Naive thymus-derived CD4-positive, alpha-beta T cell (primary cell): ENCODE results near the gene PTPRN2. TPM values are rescaled to one million over a fixed set of nuclear protein-coding genes. Genes with fewer than 3 reads are reported as not detected.

Source experiments
- ATAC-seq: fragments of 150-1000 bp; cut with Tn5 transposase; 2 replicates; pipeline ENCODE4 v1.10.0; 2021; ENCODE audit warnings: mild to moderate bottlenecking, moderate library complexity
- CTCF ChIA-PET: fragments of 350-600 bp; sonication (Branson Sonifier 250); formaldehyde crosslinking; loops from one replicate; lab custom pipeline; 2021; ENCODE audit warnings: antibody characterized with exemption; lab: Charles Lee
- POLR2A ChIA-PET: fragments of 350-600 bp; sonication (Branson Sonifier 250); formaldehyde crosslinking; loops from one replicate; lab custom pipeline; 2021; ENCODE audit warnings: antibody characterized with exemption, inconsistent platforms; lab: Charles Lee
- DNase-seq, 9 donors: peaks; one replicate each; pipeline versions ENCODE4 v3.0.0 to v3.0.0-alpha.2; 2020 to 2022; ENCODE audit warnings: mixed read lengths in 1 of 9
- H3K27ac ChIP-seq: one replicate; pipeline ENCODE4 v1.7.0; 2013; ENCODE audit warnings: mild to moderate bottlenecking, low read depth, low read length, moderate library complexity
- H3K27me3 ChIP-seq, 2 donors: one replicate each; pipeline ENCODE4 v1.7.0; 2013; ENCODE audit warnings: low read length in 2 of 2, mild to moderate bottlenecking in 2 of 2, moderate library complexity in 2 of 2; ENCODE audit not compliant: control insufficient read depth in 2 of 2, insufficient read depth in 2 of 2
- H3K36me3 ChIP-seq, 3 experiments: 1 replicate in 2 of 3; 2 replicates in 1 of 3; pipeline ENCODE4 v1.7.0; 2013; ENCODE audit warnings: low read length in 3 of 3, mild to moderate bottlenecking in 3 of 3, moderate library complexity in 1 of 3; ENCODE audit not compliant: insufficient read depth in 3 of 3, control insufficient read depth in 2 of 3
- H3K4me1 ChIP-seq, 2 donors: one replicate each; pipeline ENCODE4 v1.7.0; 2013; ENCODE audit warnings: low read length in 2 of 2, mild to moderate bottlenecking in 2 of 2, moderate library complexity in 1 of 2; ENCODE audit not compliant: control insufficient read depth in 2 of 2, insufficient read depth in 2 of 2
- H3K4me3 ChIP-seq: 2 replicates; pipeline ENCODE4 v1.7.0; 2013; ENCODE audit warnings: mild to moderate bottlenecking, low read length
- H3K9me3 ChIP-seq, 3 experiments: 1 replicate in 2 of 3; 2 replicates in 1 of 3; pipeline ENCODE4 v1.7.0; 2013; ENCODE audit warnings: low read length in 3 of 3; ENCODE audit not compliant: control insufficient read depth in 2 of 3
- H3K27ac Mint-ChIP-seq, 9 donors: one replicate each; pipeline ENCODE4 v1.8.0; 2020 to 2022; ENCODE audit warnings: mixed read lengths in 9 of 9, mild to moderate bottlenecking in 8 of 9, moderate library complexity in 5 of 9, inconsistent platforms in 2 of 9
- H3K27me3 Mint-ChIP-seq, 5 donors: one replicate each; pipeline ENCODE4 v1.8.0; 2021 to 2022; ENCODE audit warnings: mixed read lengths in 5 of 5, mild to moderate bottlenecking in 1 of 5
- H3K36me3 Mint-ChIP-seq, 5 donors: one replicate each; pipeline ENCODE4 v1.8.0; 2020 to 2022; ENCODE audit warnings: mixed read lengths in 5 of 5, mild to moderate bottlenecking in 3 of 5, inconsistent platforms in 1 of 5
- H3K4me1 Mint-ChIP-seq, 7 donors: one replicate each; pipeline ENCODE4 v1.8.0; 2020 to 2022; ENCODE audit warnings: mixed read lengths in 7 of 7, mild to moderate bottlenecking in 3 of 7, inconsistent platforms in 1 of 7
- H3K4me3 Mint-ChIP-seq, 10 donors: one replicate each; pipeline ENCODE4 v1.8.0; 2020 to 2022; ENCODE audit warnings: mild to moderate bottlenecking in 10 of 10, mixed read lengths in 10 of 10, moderate library complexity in 6 of 10, inconsistent platforms in 2 of 10
- H3K9me3 Mint-ChIP-seq, 11 donors: one replicate each; pipeline ENCODE4 v1.8.0; 2020 to 2022; ENCODE audit warnings: mixed read lengths in 11 of 11, mild to moderate bottlenecking in 4 of 11, inconsistent platforms in 1 of 11, moderate library complexity in 1 of 11
- intact Hi-C, 2 donors: fragments of 100-400 bp; cut with micrococcal nuclease; formaldehyde crosslinking; loops; one replicate each; pipeline ENCODE4 v1.15.1; 2023
- polyA plus RNA-seq, 2 donors: library from polyadenylated mRNA; unstranded; fragments of 300-500 nt; fragmentation: Illumina TruSeq; gene quantifications; one replicate each; pipeline ENCODE4 v1.2.3, GENCODE V29; 2021
- total RNA-seq, 6 experiments: library from RNA in 5 of 6; stranded (reverse) in 5 of 6; gene quantifications; 1 replicate in 5 of 6; 2 replicates in 1 of 6; pipeline ENCODE4 v1.2.3 and lab custom pipeline; 2021 to 2026

The PTPRN2 gene
- total and polyA plus RNA-seq, 7 experiments from 2014 or later = 0.58 to 2.3 (median 1.4) TPM

DNA sequence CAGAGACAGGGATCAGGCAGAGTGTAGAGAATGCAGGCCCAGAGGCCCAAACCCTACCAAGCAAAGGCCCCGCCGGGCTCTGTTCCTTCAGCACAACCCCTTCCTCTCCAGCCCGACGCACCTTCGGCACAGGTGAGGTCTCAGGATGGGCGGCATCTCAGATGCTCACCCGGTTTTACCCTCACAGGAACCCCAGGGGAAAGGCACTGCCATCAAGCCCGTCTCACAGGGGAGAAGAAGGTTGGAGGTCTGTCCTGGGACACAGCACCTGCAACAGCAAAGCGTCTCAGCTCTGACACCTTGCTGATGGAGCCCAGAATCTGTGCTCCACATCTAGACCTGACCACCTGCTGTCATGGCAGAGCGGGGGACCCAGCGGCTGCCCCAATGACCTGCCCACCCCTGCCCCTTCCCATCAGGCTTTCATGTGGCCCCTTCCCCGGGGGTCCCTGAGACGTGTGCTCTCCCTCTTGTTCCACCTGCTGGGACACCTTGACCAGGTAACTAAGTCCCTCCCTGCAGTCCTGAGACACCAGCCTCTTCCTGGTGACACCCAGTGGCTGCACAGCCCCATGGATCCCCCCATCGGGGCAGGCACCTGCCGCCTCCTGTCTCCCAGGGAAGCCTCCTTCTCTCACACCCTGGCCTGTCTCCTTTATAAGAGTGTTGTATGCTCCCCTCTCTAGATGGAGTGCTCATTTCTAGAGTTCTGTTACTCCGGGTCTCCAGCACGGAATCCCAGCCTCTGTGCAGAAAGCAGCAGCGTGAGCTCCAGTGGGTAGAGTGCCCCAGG lies 935.3 kb downstream of the PTPRN2 start:
- Mint-ChIP-seq H3K27me3 (no peaks in the 10 kb centered on the region), H3K4me1 (peaks cover 0 to 3% (median 0%) of the 10 kb centered on the region in 7 donors), H3K9me3 (no peaks in the 10 kb centered on the region), H3K27ac (peak overlapping the region in 1 of 9 donors; percentile 59), H3K36me3 (no peaks in the 10 kb centered on the region), H3K4me3 (no peak overlapping the region)
- no peak for DNase-seq
- ChIA-PET CTCF (no interaction called here), POLR2A (no interaction called here)
- peak; percentile 3 for ATAC-seq
- Histone ChIP-seq H3K4me3 (no peak overlapping the region), H3K4me1 (no peaks in the 10 kb centered on the region), H3K27ac (no peak overlapping the region), H3K9me3 (no peaks in the 10 kb centered on the region), H3K36me3 (no peaks in the 10 kb centered on the region), H3K27me3 (no peaks in the 10 kb centered on the region)
- intact Hi-C loops = no loop called here

DNA sequence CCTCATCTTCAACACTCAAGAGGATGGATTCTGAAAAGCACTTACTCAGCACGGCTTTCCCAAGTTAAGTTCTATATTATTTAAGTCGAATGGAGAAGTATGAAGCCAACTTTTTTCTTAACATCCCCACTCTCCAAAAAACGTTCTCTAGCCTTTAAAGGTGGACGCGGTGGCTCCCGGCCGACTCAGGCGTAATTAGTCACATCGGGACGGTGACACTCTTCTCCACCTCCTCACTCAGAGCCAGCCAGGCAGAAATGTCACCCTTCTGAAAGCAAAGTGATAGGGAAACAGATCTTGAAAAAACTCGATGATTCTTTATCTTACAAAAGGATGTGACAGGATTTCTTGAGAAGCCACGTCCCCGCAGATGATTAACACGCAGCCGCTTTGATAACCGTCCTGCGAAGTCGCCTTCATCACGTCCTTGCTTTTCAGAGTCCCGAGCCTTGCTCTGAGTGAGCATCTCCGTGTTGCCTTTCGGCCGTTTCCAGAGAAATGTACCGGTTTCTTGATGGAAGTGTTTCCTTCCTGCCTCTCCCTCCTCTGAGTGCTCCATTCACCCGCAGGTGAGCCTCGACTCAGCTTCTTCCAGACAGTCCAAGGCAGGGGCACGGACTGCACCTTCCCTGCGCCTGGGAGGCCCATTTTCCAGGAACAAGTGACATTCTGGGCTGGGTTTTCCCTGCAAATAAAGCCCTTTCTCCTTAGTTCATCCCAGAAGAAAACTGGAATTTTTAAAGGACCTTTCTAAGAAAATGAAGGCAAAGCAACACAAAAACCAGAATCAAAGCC lies 936.1 kb downstream of the PTPRN2 start:
- intact Hi-C loops = no loop called here
- Histone ChIP-seq H3K36me3 (no peaks in the 10 kb centered on the region), H3K27me3 (no peaks in the 10 kb centered on the region), H3K9me3 (no peaks in the 10 kb centered on the region), H3K4me3 (no peak overlapping the region), H3K27ac (no peak overlapping the region), H3K4me1 (no peaks in the 10 kb centered on the region)
- H3K36me3 Mint-ChIP-seq = no peaks in the 10 kb centered on the region
- DNase-seq (no peak), ATAC-seq (no peak)
- H3K4me1 Mint-ChIP-seq = peaks cover 0 to 3% (median 0%) of the 10 kb centered on the region in 7 donors
- H3K27ac Mint-ChIP-seq = no peak overlapping the region
- ChIA-PET CTCF (no interaction called here), POLR2A (no interaction called here)
- H3K27me3 Mint-ChIP-seq = no peaks in the 10 kb centered on the region
- H3K4me3 Mint-ChIP-seq = no peak overlapping the region
- H3K9me3 Mint-ChIP-seq = no peaks in the 10 kb centered on the region

DNA sequence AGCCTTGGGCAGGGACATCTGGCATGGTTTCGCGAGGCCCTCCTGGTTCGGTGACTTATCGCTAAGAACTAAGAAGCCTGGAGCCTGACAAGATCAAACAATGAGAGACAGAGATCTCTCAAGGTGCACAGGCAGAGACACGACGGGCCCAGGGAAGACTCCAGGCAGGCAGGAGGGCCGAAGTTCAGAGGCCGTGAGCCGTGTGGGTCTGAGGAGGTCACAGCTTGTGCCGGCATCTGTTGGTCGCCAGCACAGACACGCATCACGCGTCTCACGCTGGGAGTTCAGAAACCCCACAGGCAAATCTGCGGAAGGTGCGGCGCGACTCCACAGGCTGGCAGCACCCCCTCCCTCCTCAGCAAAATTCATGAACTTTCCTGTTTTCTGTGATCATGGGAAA lies 936.8 kb downstream of the PTPRN2 start:
- no peaks in the 10 kb centered on the region for H3K27me3 ChIP-seq
- DNase-seq (no peak), ATAC-seq (no peak)
- no peak overlapping the region for H3K27ac ChIP-seq
- H3K27ac Mint-ChIP-seq = no peak overlapping the region
- H3K4me3 Mint-ChIP-seq = no peak overlapping the region
- no peaks in the 10 kb centered on the region for H3K4me1 ChIP-seq
- no peaks in the 10 kb centered on the region for H3K27me3 Mint-ChIP-seq
- no peaks in the 10 kb centered on the region for H3K9me3 Mint-ChIP-seq
- H3K9me3 ChIP-seq = no peaks in the 10 kb centered on the region
- H3K4me3 ChIP-seq = no peak overlapping the region
- ChIA-PET POLR2A (no interaction called here), CTCF (no interaction called here)
- no peaks in the 10 kb centered on the region for H3K36me3 Mint-ChIP-seq
- intact Hi-C loops = no loop called here
- H3K36me3 ChIP-seq = no peaks in the 10 kb centered on the region
- H3K4me1 Mint-ChIP-seq = peaks cover 0 to 3% (median 0%) of the 10 kb centered on the region in 7 donors

DNA sequence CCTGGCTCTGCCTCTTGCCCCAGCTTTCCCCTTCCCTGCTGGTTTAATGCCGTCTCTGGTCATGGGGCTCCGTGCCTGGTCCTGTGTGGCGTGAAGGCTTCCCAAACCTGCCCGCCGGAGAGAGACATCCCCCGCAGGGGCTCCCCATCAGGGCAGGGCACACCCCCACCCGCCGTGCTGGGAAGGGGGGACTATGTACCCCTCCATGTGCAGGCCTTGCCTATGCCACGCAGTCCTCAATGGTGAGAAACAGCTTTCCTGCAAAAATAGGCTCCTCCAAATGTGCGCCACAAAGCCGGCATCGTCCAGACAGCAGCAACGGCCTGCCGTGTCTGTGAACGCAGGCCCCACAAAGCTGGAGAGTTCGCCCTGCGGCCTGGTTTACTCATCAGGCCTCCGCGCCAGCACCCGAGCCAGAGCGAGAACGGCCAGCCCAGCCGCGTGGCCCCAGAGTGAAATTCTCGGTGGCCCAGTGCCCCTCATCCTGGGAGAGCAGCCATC lies 937.4 kb downstream of the PTPRN2 start:
- Histone ChIP-seq H3K36me3 (no peaks in the 10 kb centered on the region), H3K27me3 (no peaks in the 10 kb centered on the region), H3K27ac (no peak overlapping the region), H3K4me3 (no peak overlapping the region), H3K4me1 (no peaks in the 10 kb centered on the region), H3K9me3 (no peaks in the 10 kb centered on the region)
- no peak for ATAC-seq
- Mint-ChIP-seq H3K27ac (no peak overlapping the region), H3K4me1 (peaks cover 0 to 3% (median 0%) of the 10 kb centered on the region in 7 donors), H3K9me3 (no peaks in the 10 kb centered on the region), H3K36me3 (no peaks in the 10 kb centered on the region), H3K4me3 (no peak overlapping the region), H3K27me3 (no peaks in the 10 kb centered on the region)
- DNase-seq = no peak
- CTCF ChIA-PET = no interaction called here
- intact Hi-C loops = no loop called here
- POLR2A ChIA-PET = interaction anchor here (0.6 kb wide), 1 partner anchor 193 kb away, joined by 3 read pairs; no protein-coding TSS in a partner anchor

DNA sequence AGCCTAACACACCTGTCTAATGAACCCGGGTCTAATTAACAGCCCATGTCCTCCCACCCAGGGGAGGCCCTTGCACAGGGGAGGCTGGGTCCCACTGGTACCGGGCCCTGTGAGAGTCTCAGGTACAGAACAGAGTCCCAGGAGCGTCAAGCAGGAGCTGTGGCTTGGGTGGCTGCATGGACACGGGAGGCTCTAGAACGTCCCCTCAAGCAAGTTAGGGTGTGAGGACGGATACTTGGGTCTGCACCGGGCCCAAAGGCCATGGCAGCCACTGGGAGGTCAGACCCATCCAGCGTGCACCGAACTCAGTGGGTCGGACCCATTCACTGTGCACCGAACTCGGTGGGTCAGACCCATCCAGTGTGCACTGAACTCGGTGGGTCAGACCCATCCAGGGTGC lies 941.1 kb downstream of the PTPRN2 start:
- Histone ChIP-seq H3K27ac (no peak overlapping the region), H3K4me3 (no peak overlapping the region), H3K4me1 (no peaks in the 10 kb centered on the region), H3K36me3 (no peaks in the 10 kb centered on the region), H3K9me3 (no peaks in the 10 kb centered on the region), H3K27me3 (no peaks in the 10 kb centered on the region)
- intact Hi-C loops = no loop called here
- ATAC-seq = no peak
- Mint-ChIP-seq H3K27ac (no peak overlapping the region), H3K9me3 (peaks cover 0 to 1% (median 0%) of the 10 kb centered on the region in 11 donors), H3K27me3 (peaks cover 0 to 4% (median 0%) of the 10 kb centered on the region in 5 donors), H3K4me1 (peaks cover 0 to 3% (median 0%) of the 10 kb centered on the region in 7 donors), H3K4me3 (no peak overlapping the region), H3K36me3 (no peaks in the 10 kb centered on the region)
- POLR2A ChIA-PET = no interaction called here
- CTCF ChIA-PET = no interaction called here
- no peak for DNase-seq

DNA sequence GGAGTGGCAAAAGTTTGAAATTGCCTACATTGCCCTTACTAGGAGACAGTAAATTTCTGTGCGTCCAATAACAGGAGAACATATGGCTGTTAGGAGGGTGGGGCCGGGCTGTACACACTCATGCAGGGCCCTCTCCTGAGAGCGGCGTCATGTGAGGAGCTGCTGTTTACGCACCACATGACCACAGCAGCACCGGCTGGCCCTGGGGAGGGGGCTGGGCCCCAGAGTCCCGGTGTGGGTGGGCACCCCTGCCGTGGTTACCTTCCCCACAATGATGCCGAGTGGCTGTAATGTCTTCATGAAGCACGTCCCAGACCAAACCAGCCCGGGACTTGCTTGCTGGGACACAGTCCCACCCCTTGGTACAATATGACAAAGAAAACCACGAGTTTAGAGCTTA lies 942.1 kb downstream of the PTPRN2 start:
- no peaks in the 10 kb centered on the region for H3K27me3 ChIP-seq
- no peaks in the 10 kb centered on the region for H3K36me3 ChIP-seq
- H3K4me1 Mint-ChIP-seq = peaks cover 0 to 1% (median 0%) of the 10 kb centered on the region in 7 donors
- ChIA-PET POLR2A (no interaction called here), CTCF (no interaction called here)
- H3K4me3 Mint-ChIP-seq = no peak overlapping the region
- H3K9me3 Mint-ChIP-seq = peaks cover 0 to 4% (median 1%) of the 10 kb centered on the region in 11 donors
- H3K27ac ChIP-seq = no peak overlapping the region
- H3K27ac Mint-ChIP-seq = no peak overlapping the region
- ATAC-seq (no peak), DNase-seq (no peak)
- no peaks in the 10 kb centered on the region for H3K4me1 ChIP-seq
- H3K4me3 ChIP-seq = no peak overlapping the region
- peaks cover 0 to 4% (median 0%) of the 10 kb centered on the region in 5 donors for H3K36me3 Mint-ChIP-seq
- no peaks in the 10 kb centered on the region for H3K9me3 ChIP-seq
- peaks cover 0 to 10% (median 0%) of the 10 kb centered on the region in 5 donors for H3K27me3 Mint-ChIP-seq
- intact Hi-C loops = no loop called here
